Adrenal gland (tissue), 12 donors: ENCODE results near the gene CDH18. TPM values are rescaled to one million over a fixed set of nuclear protein-coding genes. Genes with fewer than 3 reads are reported as not detected.

ENCODE experiments used
- DNase-seq, 7 donors: peaks; one replicate each; pipeline ENCODE4 v3.0.0-alpha.2; 2019 to 2020
- H3K27ac ChIP-seq, 5 donors: fragments of 200-600 bp; sonication (generic) in 4 of 5; 1 replicate in 3 of 5; 2 replicates in 2 of 5; pipeline versions ENCODE4 v1.5.1 to v1.8.0; 2016 to 2020; ENCODE audit warnings: mild to moderate bottlenecking in 1 of 5
- H3K27me3 ChIP-seq: fragments of 200-600 bp; 2 replicates; pipeline ENCODE4 v1.8.0; 2021
- H3K36me3 ChIP-seq, 2 donors: fragments of 200-600 bp; replicated peaks in 1 of 2; 1 replicate in 1 of 2; 2 replicates in 1 of 2; pipeline versions ENCODE4 v1.5.1 to v1.8.0; 2018 to 2022
- H3K4me1 ChIP-seq, 2 donors: fragments of 200-600 bp; replicated peaks in 1 of 2; 1 replicate in 1 of 2; 2 replicates in 1 of 2; pipeline versions ENCODE4 v1.5.1 to v1.8.0; 2018 to 2021
- H3K4me3 ChIP-seq, 4 donors: fragments of 200-600 bp; sonication (generic) in 3 of 4; one replicate each; pipeline ENCODE4 v1.5.1; 2016 to 2018
- H3K9me3 ChIP-seq, 3 donors: fragments of 200-600 bp; sonication (generic) in 1 of 3; replicated peaks in 1 of 3; 1 replicate in 2 of 3; 2 replicates in 1 of 3; pipeline versions ENCODE4 v1.5.1 to v1.8.0; 2016 to 2021
- POLR2A ChIP-seq, 2 donors: fragments of 450-650 bp; IDR thresholded peaks; one replicate each; pipeline ENCODE4 v1.6.1; 2017; ENCODE audit warnings: antibody characterized with exemption in 2 of 2, mild to moderate bottlenecking in 2 of 2, moderate library complexity in 1 of 2
- WGBS, 4 donors: extraction: QIAGEN DNeasy Blood & Tissue Kit in 2 of 4; methylation state at CpG; one replicate each; pipeline versions ENCODE4 v1.1.5 to v1.1.7; 2013 to 2017; 5-methylcytosine and 5-hydroxymethylcytosine counted together
- intact Hi-C, 2 donors: fragments of 100-400 bp; cut with DNase I; formaldehyde crosslinking; loops; one replicate each; pipeline versions ENCODE4 v1.14.1 to v1.15.0; 2022 to 2023
- polyA plus RNA-seq, 3 donors: library from polyadenylated mRNA; stranded (reverse); fragments of 200-250 nt in 2 of 3; fragments of 350-450 nt in 1 of 3; fragmentation: Illumina TruSeq in 1 of 3; extraction: RNeasy Lipid Tissue Mini Kit (QIAGEN cat#74804) in 1 of 3; gene quantifications; one replicate each; pipeline ENCODE4 v1.2.3, GENCODE V29; 2013 to 2014
- total RNA-seq, 9 donors: library from RNA; depleted of rRNA in 4 of 9; stranded (reverse); fragments of >200 nt in 4 of 9; fragments of 120-200 nt in 1 of 9; fragmentation: NEBNext Ultra II Directional in 1 of 9; extraction: Animal tissue kit (Norgen Biotek cat#: 25700) in 1 of 9; gene quantifications; one replicate each; pipeline versions ENCODE4 v1.1.0 to v1.2.4, GENCODE V29; 2013 to 2023
- TF ChIP-seq, protein P1 (sequence below), 6 experiments: fragments of 450-650 bp in 4 of 6; fragments of 200-600 bp in 2 of 6; sonication (generic) in 1 of 6; IDR thresholded peaks; 1 replicate in 5 of 6; 2 replicates in 1 of 6; pipeline versions ENCODE4 v1.5.1 to v1.8.0; 2016 to 2021; ENCODE audit warnings: antibody characterized with exemption in 6 of 6, mild to moderate bottlenecking in 2 of 6, moderate library complexity in 1 of 6
- donor health status: healthy with polysubstance abuse.
- donor health status: Bipolar disorder and iron deficiency.
- donor health status: DM: yes; HTN: yes; CAD: no.
- donor health status: DM: no; HTN: no; CAD: no.
- donor health status: DM: no; HTN: no; CAD: no.
- donor health status: DM: yes; HTN: yes; CAD: no.

Gene CDH18
- total and polyA plus RNA-seq, 12 donors = 0.23 to 9.0 (median 3.9) TPM; not detected in 4

DNA sequence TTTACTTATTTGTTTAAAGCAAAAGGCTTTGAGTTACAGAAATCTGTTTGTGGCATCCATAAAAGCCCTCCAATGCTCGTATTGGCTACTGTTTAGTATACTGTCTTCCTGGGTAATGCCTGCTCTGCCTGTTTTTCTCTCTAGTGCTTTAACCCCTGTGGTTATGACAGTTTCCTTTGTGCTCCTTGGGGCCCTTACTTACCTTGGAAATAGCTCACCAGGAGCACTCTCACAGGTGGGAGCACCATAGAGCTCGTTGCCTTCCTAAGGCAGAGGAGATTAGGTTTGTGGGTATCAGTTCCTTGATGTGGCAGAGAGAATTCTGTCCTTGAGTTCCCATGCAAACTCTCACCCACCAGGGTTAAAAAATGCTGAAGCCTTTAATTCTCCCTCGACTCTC lies 242.8 kb downstream of the CDH18 start:
- no peaks in the 10 kb centered on the region for H3K36me3 ChIP-seq
- no peak for DNase-seq
- H3K27ac ChIP-seq = no peak overlapping the region
- WGBS, 4 donors = 42 to 60% (median 52%) methylated on average over 3 of the region's 3 CpGs
- no peaks in the 10 kb centered on the region for H3K27me3 ChIP-seq
- no peaks in the 10 kb centered on the region for H3K4me1 ChIP-seq
- no peak overlapping the region for H3K4me3 ChIP-seq
- intact Hi-C loops = no loop called here
- TF ChIP-seq, protein P1, sequence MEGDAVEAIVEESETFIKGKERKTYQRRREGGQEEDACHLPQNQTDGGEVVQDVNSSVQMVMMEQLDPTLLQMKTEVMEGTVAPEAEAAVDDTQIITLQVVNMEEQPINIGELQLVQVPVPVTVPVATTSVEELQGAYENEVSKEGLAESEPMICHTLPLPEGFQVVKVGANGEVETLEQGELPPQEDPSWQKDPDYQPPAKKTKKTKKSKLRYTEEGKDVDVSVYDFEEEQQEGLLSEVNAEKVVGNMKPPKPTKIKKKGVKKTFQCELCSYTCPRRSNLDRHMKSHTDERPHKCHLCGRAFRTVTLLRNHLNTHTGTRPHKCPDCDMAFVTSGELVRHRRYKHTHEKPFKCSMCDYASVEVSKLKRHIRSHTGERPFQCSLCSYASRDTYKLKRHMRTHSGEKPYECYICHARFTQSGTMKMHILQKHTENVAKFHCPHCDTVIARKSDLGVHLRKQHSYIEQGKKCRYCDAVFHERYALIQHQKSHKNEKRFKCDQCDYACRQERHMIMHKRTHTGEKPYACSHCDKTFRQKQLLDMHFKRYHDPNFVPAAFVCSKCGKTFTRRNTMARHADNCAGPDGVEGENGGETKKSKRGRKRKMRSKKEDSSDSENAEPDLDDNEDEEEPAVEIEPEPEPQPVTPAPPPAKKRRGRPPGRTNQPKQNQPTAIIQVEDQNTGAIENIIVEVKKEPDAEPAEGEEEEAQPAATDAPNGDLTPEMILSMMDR (IDR thresholded peaks at IDR 0.05) = no peak
- no peak for TF ChIP-seq POLR2A (IDR thresholded peaks at IDR 0.05)
- no peaks in the 10 kb centered on the region for H3K9me3 ChIP-seq

DNA sequence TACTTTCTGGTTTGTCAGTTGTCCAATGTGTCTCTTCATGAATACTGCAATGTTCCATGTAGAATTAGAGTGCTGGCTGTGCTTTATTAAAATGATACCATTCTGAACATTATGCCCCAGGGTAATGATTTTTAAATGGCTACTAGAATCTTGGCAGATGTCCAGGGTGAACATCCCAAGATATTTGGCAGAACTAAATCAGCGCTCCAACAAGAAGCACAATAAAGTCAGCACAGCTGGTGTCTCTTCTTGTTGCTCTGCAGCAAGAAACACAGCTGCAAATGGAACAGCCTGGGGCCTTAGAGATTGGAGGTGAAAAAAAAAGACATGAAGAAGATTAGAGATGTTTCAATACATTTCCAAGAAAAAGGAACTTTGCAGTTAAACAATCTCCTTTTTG lies 248.3 kb downstream of the CDH18 start:
- WGBS, 4 donors = 61 to 69% (median 63%) methylated on average over 1 of the region's 1 CpG
- no peaks in the 10 kb centered on the region for H3K9me3 ChIP-seq
- no peaks in the 10 kb centered on the region for H3K27me3 ChIP-seq
- DNase-seq = no peak
- TF ChIP-seq, protein P1 (IDR thresholded peaks at IDR 0.05) = no peak
- no peak for TF ChIP-seq POLR2A (IDR thresholded peaks at IDR 0.05)
- no peaks in the 10 kb centered on the region for H3K4me1 ChIP-seq
- no peak overlapping the region for H3K27ac ChIP-seq
- no peak overlapping the region for H3K4me3 ChIP-seq
- intact Hi-C loops = no loop called here
- H3K36me3 ChIP-seq = no peaks in the 10 kb centered on the region

DNA sequence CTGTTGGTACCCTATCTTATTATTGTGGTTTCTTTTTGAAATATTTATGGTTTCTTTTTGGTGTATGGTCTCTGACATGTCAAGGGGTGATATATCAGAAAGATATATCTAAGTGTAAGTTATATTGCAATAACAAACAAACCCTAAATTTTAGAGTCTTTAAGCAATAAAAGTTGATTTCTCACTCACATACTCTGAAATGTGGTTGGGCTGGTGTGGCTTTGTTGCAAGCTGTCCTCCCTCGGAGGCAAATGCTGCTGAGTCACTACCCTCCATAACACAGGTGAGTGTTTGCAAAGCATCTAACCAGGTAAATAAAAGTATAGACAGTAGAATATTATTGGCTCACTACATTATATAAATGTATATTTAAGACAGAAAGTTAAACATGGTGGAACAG lies 253.2 kb downstream of the CDH18 start:
- intact Hi-C loops = no loop called here
- TF ChIP-seq POLR2A (IDR thresholded peaks at IDR 0.05) = no peak
- TF ChIP-seq, protein P1 (IDR thresholded peaks at IDR 0.05) = no peak
- H3K9me3 ChIP-seq = no peaks in the 10 kb centered on the region
- no peaks in the 10 kb centered on the region for H3K4me1 ChIP-seq
- no peaks in the 10 kb centered on the region for H3K36me3 ChIP-seq
- DNase-seq = no peak
- no peak overlapping the region for H3K4me3 ChIP-seq
- no peaks in the 10 kb centered on the region for H3K27me3 ChIP-seq
- H3K27ac ChIP-seq = no peak overlapping the region
- WGBS, 4 donors = 42 to 79% (median 50%) methylated on average over 1 of the region's 1 CpG

DNA sequence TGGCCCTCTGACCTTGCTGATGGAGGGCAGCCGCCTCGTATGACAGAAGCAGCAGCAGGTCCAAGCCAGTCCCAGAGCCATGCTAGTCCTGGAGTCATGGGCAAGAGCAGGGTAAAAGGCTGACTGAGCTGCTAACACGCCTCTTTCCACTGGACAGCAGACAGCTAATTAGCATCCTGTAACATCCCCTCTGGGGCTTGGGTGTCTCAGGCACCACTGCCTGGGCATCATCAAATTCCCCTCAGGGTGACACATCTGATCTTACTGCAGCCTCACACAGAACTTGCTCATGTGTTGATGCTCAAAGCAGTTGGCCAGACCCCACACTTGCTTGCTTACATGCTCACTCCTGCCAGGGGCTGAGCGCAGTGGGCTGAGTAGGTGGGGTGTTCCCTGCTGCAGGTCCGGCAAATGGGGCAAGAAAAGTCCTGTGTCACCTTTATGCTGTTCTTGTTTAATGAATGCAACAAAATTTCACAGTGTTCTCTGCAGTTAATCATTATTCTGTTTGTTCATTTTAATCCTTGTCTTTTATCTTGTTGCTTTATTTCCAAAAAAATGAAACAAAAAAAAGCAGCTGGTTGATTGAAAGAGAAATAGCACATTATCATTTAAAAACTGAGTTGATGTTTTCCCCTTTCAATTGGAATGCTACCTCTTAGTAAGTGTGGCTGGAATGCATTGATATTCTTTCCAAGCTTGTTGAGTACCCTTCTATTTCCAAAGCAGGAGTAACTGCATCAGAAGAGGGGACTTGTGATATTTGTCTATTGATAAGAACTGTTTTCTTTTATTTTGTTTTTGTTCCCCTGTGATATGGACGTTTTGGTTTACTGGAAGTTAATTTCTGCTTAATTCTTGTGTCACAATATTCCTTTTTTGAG lies 254.1 kb downstream of the CDH18 start:
- Histone ChIP-seq H3K4me1 (no peaks in the 10 kb centered on the region), H3K27me3 (no peaks in the 10 kb centered on the region), H3K4me3 (no peak overlapping the region), H3K27ac (no peak overlapping the region), H3K9me3 (no peaks in the 10 kb centered on the region), H3K36me3 (no peaks in the 10 kb centered on the region)
- no peak for DNase-seq
- WGBS, 4 donors = 72 to 76% (median 74%) methylated on average over 5 to 6 of the region's 6 CpGs
- no peak for TF ChIP-seq POLR2A (IDR thresholded peaks at IDR 0.05)
- TF ChIP-seq, protein P1 (IDR thresholded peaks at IDR 0.05) = no peak
- intact Hi-C loops = no loop called here
